HG03571 (cell line): Measurements from ENCODE around the gene AJM1.
A peak's percentile ranks its signal among the peaks of the same experiment; 100 is the strongest.
"Not testable (repeated sequence)": the region's sequence is repeated elsewhere in the genome, so short reads cannot be mapped to it uniquely, and the experiment has no call there.

Experiments used
- ATAC-seq: cut with Tn5 transposase; IDR thresholded peaks from one replicate; pipeline ENCODE4 v1.9.1; 2021; ENCODE audit not compliant: unreplicated experiment

The AJM1 gene

GRCh38 chr9:136842380-136842948 lies at the start of gene AJM1:
Gene AJM1 (plus strand): TSS chr9:136842478. CDS start chr9:136844415, 1,937 bp downstream.
- peak; percentile 58 for ATAC-seq

DNA sequence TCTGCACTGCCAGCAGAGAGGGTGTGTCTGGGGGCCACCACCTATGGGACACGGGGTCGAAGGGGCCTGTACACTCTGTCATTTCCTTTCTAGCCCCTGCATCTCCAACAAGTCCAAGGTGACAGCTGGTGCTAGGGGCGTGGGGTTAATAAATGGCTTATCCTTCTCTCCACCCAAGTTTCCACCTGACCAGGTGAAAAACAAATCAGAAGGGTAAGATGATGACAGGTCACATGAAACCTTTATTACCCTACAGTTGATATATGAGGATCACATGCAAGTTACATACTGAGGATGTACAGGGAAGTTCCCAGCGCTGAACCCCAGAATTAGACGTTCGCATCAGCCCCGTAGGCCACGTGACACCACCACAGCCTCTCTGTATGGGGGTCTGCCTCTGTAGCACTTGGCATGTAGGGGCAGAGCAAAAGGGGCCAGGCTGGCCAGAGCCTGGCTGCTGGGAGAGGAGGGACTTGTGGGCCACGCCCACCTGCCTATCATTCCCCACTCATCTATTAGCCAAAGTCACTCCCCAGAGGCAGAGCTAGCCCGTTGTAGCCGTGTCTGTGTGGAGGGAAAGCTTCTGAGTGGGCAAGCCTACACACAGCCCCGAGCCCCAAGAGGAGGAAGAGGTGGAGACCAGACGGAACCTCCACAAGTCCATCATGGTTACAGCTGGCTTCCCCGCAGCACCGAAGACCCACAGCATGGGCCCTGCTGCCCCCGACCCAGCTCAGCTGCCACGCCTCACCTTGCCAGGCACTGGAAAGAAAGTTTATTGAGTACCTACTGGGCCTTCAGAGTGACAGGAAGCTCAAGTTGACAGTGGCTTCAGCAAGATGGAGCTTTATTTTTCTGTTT lies 49.0 kb upstream of the AJM1 start:
- no peak for ATAC-seq

- ATAC-seq, result no peak
These were observed 47.8 kb upstream of the AJM1 start for GRCh38 chr9:136794281-136794999.

DNA sequence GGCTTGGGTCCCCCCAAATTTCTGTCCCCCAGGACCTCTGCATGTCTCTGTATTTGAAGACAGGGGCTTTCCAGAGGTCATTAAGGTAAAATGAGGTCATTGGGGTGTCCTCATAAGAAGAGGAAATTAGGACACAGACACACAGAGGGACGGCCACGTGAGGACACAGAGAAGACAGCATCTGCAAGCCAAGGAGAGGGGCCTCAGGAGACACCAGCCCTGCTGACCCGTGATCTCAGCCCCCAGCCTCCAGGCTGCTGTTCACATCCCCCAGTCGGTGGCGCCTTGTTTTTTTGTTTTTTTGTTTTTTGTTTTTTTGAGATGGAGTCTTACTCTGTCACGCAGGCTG lies 47.3 kb upstream of the AJM1 start:
- ATAC-seq, result no peak

GRCh38 chr9:136796238-136796774 lies 46.0 kb upstream of the AJM1 start, which contains the start of gene CCDC183:
Gene CCDC183 (plus strand): TSS chr9:136796338. CDS start chr9:136796398, 60 bp downstream.
- ATAC-seq, result no peak

DNA sequence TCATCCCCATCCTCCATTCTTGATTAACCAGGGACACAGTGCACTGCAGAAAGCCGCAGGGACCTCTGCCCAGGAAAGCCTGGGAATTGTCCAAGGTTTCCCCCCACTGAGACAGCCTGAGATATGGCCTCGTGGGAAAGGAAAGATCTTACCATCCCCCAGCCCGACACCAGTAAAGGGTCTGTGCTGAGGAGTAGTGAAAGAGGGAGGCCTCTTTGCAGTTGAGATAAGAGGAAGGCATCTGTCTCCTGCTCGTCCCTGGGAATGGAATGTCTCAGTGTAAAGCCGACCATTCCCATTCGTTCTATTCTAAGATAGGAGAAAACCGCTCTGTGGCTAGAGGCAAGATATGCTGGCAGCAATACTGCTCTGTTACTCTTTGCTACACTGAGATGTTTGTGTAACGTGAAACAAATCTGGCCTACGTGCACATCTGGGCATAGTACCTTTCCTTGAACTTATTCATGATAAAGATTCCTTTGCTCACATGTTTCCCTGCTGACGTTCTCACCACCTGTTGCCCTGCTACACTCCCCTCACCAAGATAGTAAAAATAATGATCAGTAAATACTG lies 45.4 kb upstream of the AJM1 start:
- ATAC-seq, result not testable (repeated sequence)

GRCh38 chr9:136798708-136799078 lies 43.6 kb upstream of the AJM1 start:
- ATAC-seq, result no peak

DNA sequence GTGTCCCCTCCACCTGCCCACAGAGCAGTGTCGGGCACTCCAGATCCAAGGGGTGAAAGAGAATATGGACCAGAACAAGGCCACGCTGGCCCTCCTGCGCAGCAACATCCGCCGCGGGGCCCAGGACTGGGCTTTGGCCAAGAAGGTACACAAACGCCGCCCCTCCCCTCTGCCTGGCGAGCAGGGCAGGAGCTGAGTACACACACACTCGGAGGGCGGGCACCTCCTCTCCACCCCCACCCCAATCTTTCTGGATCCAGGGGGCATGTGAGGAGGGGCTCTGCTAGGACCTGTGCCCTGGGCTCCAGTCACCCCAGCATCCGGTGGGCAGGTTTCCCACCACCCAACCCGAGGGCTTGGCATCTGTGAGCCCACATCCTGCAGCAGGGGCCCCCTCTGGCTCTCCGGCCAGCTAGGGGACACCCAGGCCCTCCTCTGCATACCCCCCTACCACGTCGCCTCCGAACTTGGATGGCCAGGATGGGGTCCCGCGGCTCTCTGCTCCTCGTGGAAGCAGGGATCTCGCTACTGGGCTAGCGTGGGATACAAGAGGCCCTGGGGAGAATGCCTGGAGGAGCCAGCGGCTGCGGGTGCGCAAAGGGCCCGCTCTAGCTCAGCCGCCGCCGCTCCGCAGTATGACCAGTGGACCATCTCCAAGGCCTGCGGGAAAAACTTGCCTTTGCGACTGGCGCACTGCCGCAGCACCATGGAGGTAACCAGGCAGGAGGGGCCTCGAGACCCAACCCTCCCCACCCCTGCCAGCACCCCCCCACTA lies 43.0 kb upstream of the AJM1 start:
- no peak for ATAC-seq

GRCh38 chr9:136799854-136800657 lies 42.2 kb upstream of the AJM1 start:
- ATAC-seq, result no peak

- ATAC-seq, result no peak
These were observed 40.0 kb upstream of the AJM1 start for GRCh38 chr9:136802321-136802720.

- not testable (repeated sequence) for ATAC-seq
These were observed 39.2 kb upstream of the AJM1 start for GRCh38 chr9:136803009-136803550.

- no peak for ATAC-seq
These were observed 38.4 kb upstream of the AJM1 start for GRCh38 chr9:136803551-136804508.

- ATAC-seq, result no peak
These were observed 37.6 kb upstream of the AJM1 start for GRCh38 chr9:136804509-136805206.

DNA sequence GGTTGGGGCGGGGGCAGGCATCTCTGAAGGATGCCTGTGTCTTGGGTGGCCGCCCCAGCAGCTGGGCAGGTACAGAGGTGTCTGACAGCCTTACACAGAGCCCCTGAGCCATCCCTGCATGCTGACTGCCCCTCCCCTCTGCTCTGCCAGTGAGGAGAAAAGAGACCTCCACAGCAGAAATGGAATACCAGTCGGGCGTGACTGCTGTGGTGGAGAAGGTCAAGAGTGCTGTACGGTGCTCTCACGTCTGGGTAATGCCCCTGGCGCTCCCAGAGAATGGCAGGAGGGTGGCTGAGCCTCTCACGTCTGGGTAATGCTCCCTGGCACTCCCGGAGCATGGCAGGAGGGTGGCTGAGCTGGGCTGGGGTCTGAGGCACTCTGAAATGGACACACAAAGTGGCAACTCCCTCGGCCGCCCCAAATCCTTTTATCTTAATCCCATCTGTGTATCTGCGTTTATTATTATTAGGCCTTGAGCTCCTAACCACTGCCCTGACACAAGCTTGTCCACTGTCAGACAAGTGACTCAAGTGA lies 37.0 kb upstream of the AJM1 start:
- no peak for ATAC-seq

DNA sequence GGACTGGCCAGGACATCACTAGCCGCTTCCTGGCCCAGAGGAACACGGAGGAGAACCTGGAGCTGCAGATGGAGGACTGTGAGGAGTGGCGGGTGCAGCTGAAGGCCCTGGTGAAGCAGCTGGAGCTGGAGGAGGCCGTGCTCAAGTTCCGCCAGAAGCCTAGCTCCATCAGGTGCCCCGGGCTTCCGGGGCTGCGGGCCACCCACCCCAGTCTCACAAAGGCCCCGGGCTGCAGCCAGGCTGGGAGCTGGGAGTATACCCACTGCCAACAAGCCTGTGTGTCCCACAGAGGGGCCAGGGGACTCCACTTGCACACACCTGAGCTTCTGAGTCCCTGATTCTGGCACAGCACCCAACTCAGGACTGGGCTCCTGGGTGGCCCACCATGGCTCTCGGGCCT lies 36.2 kb upstream of the AJM1 start:
- no peak for ATAC-seq

- no peak for ATAC-seq
These were observed 35.6 kb upstream of the AJM1 start for GRCh38 chr9:136806631-136807201.
